ENCODE data around the gene H6PD.

The H6PD gene

DNA sequence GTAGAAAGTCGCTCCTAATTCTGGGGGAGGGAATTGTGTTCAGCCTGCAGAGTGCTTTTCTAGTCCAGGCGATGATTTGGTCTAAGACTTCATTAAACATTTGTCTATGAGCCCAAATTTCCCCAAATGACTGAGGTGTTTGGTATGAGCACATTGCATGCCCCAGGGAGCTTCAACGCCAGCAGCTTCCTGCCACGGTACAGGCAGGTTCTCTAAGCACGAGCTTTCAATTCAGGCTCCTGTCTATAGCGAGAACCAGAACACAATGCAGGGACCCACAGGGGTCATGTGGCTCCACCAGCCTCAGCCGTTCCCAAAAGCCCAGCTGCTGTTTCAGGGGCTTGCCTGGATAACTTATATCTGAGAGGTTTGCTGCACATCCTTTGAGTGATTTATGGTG lies 34.1 kb upstream of the H6PD start:
- peaks cover 6% of the 10 kb centered on the region for H3K4me1 ChIP-seq (ENCODE audit: insufficient read depth, insufficient read length)

DNA sequence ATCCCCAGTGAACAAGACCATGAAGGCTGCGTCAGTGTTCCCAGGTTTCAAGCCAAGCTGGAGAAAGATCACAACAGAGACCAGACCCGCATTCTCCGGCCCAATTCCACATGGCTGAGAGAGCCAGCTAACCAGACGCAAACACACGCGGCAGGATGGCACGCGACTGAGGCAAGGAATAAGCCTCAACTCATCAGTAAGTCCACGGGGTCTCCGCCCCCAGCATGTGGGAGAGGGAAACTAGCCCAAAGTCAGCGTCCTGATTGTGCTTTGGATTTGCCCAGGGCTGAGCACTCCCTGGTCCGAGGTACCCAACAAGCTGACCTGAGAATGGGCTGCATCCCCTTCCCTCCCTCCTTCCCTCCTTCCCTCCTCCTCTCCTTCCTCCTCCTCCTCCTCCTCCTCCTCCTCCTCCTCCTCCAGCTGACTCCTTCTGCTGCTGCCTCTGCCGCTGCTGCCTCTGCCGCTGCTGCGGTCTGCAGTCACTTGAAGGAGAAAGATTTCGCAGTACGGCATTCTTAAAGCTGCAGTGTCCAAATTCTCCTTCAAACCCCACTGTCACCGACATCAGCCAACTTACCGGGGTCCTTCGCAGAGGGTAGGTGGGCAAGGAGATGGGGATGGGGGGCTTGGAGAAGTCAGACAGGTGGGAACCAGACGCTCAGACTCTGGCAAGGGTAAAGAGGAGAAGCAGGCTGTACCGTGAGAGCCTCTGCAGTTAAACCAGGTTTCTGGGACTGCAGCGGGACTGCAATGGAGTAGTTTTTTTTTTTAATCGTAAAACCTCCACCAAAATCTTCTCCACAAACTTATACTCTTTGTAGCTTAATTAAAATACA lies 33.0 kb upstream of the H6PD start:
- Histone ChIP-seq H3K27me3 (ENCODE audit: insufficient read depth, insufficient read length) (peaks cover 81% of the 10 kb centered on the region), H3K9ac (ENCODE audit: insufficient read length, low read depth) (peak overlapping the region; percentile 61), H3K9me3 (ENCODE audit: insufficient read depth, low read length) (no peaks in the 10 kb centered on the region), H3K4me1 (ENCODE audit: insufficient read depth, insufficient read length) (peaks cover 6% of the 10 kb centered on the region), H3K4me3 (ENCODE audit: insufficient read length, low read depth) (peak overlapping the region; percentile 33), H3K36me3 (ENCODE audit: insufficient read depth, insufficient read length, low read length) (no peaks in the 10 kb centered on the region)
- no peak for DNase-seq (ENCODE audit: low read depth, low spot score)
- TF ChIP-seq ZNF274 (IDR thresholded peaks at IDR 0.05; ENCODE audit: low read depth, low read length) = no peak
- no peak for TF ChIP-seq SUZ12 (IDR thresholded peaks at IDR 0.05; ENCODE audit: extremely low read depth, insufficient read depth, insufficient read length)
- TF ChIP-seq YY1 (IDR thresholded peaks at IDR 0.05; ENCODE audit: insufficient read depth, insufficient read length) = no peak

More for the DNA sequence above, 34.1 kb upstream of the H6PD start:
- Histone ChIP-seq H3K4me3 (ENCODE audit: insufficient read length, low read depth) (no peak overlapping the region), H3K9me3 (ENCODE audit: insufficient read depth, low read length) (no peaks in the 10 kb centered on the region), H3K27me3 (ENCODE audit: insufficient read depth, insufficient read length) (peaks cover 82% of the 10 kb centered on the region), H3K36me3 (ENCODE audit: insufficient read depth, insufficient read length, low read length) (no peaks in the 10 kb centered on the region), H3K9ac (ENCODE audit: insufficient read length, low read depth) (no peak overlapping the region)
- TF ChIP-seq ZNF274 (IDR thresholded peaks at IDR 0.05; ENCODE audit: low read depth, low read length) (no peak), SUZ12 (IDR thresholded peaks at IDR 0.05; ENCODE audit: extremely low read depth, insufficient read depth, insufficient read length) (no peak), YY1 (IDR thresholded peaks at IDR 0.05; ENCODE audit: insufficient read depth, insufficient read length) (no peak)
- DNase-seq (ENCODE audit: low read depth, low spot score) = no peak

DNA sequence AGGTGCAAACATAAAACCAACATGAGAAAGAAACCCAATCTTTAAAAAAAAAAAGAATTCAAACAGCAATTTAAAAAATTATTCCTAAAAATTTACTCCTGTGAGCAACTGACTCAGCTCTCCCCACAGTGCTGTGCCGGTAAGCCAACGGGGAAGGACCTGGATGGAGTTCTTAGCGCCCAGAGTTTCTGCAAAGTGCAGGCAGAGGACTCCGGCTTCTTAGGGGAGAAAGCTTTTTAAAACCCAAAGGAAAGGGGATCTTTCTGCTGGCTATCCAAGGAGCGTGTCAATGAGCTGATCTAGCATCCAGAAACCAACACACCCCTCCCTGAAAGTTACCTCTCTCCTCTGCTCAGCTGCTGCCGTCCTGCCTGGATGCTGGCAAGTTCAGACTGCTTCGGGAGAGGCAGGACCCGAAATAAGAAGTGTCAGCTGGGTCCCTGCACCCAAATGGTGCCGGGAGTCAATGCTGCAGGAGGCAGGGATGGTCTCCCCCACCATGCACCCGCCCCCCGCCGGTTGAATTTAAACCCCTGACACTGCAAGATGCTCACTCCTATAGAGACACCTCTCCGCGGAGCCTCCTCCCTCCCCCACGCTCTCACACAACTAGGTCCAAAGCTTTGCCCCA lies 32.2 kb upstream of the H6PD start:
- Histone ChIP-seq H3K9me3 (ENCODE audit: insufficient read depth, low read length) (no peaks in the 10 kb centered on the region), H3K27me3 (ENCODE audit: insufficient read depth, insufficient read length) (peaks cover 74% of the 10 kb centered on the region), H3K4me1 (ENCODE audit: insufficient read depth, insufficient read length) (peaks cover 5% of the 10 kb centered on the region), H3K9ac (ENCODE audit: insufficient read length, low read depth) (no peak overlapping the region), H3K36me3 (ENCODE audit: insufficient read depth, insufficient read length, low read length) (no peaks in the 10 kb centered on the region), H3K4me3 (ENCODE audit: insufficient read length, low read depth) (peak overlapping the region; percentile 21)
- TF ChIP-seq YY1 (IDR thresholded peaks at IDR 0.05; ENCODE audit: insufficient read depth, insufficient read length) = no peak
- no peak for TF ChIP-seq ZNF274 (IDR thresholded peaks at IDR 0.05; ENCODE audit: low read depth, low read length)
- no peak for TF ChIP-seq SUZ12 (IDR thresholded peaks at IDR 0.05; ENCODE audit: extremely low read depth, insufficient read depth, insufficient read length)
- no peak for DNase-seq (ENCODE audit: low read depth, low spot score)

DNA sequence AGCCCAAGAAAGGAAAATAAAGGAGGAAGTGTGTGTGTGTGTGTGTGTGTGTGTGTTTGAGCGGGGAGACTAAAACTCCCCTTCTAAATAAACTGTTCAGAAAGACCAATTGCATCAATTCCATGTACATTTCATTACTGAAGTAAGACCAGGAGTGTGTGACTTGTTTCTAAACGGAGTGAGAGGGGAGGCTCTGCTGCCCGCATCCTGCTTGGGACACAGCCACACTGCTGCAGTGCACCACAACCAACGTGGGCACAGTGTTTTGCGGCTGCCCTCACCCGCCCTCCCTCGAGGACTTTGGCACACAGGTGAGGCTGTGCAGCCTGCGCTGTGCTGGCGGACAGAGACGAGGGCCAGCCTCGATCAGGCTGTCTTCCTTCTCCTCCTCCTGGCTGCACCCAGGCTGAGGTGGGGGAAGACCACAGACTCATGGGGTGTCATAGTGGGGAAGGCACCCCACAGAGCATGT lies 31.0 kb upstream of the H6PD start:
- no peak for DNase-seq (ENCODE audit: low read depth, low spot score)
- H3K9me3 ChIP-seq (ENCODE audit: insufficient read depth, low read length) = no peaks in the 10 kb centered on the region
- H3K36me3 ChIP-seq (ENCODE audit: insufficient read depth, insufficient read length, low read length) = no peaks in the 10 kb centered on the region
- TF ChIP-seq YY1 (IDR thresholded peaks at IDR 0.05; ENCODE audit: insufficient read depth, insufficient read length) (no peak), ZNF274 (IDR thresholded peaks at IDR 0.05; ENCODE audit: low read depth, low read length) (no peak), SUZ12 (IDR thresholded peaks at IDR 0.05; ENCODE audit: extremely low read depth, insufficient read depth, insufficient read length) (no peak)
- no peak overlapping the region for H3K9ac ChIP-seq (ENCODE audit: insufficient read length, low read depth)
- peaks cover 2% of the 10 kb centered on the region for H3K4me1 ChIP-seq (ENCODE audit: insufficient read depth, insufficient read length)
- no peak overlapping the region for H3K4me3 ChIP-seq (ENCODE audit: insufficient read length, low read depth)
- peaks cover 62% of the 10 kb centered on the region for H3K27me3 ChIP-seq (ENCODE audit: insufficient read depth, insufficient read length)

DNA sequence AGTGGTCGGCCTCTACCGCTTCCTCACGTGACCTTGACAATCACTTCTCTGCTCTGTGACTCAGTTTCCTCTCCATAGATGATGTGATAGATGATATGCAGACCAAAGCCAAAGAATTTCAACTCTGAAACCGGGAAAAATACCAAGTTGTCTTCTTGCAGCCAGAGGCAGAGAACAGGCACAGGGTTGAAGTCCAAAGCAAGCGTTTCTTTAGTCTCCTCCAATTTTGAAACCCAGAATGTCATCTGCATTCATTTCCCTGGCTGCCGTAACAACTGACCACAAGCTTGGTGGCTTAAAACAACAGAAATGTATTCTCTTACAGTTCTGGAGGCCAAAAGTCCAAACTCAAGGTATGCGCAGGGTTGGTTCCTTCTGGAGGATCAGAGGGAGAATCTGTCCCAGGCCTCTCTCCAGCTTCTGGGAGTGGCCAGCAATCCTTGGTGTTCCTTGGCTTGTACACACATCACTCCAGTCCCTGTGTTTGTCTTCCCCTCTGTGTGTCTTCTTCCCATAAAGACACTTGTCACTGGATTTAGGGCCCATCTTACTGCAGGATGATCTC lies 30.3 kb upstream of the H6PD start:
- H3K4me3 ChIP-seq (ENCODE audit: insufficient read length, low read depth) = no peak overlapping the region
- TF ChIP-seq YY1 (IDR thresholded peaks at IDR 0.05; ENCODE audit: insufficient read depth, insufficient read length) (no peak), ZNF274 (IDR thresholded peaks at IDR 0.05; ENCODE audit: low read depth, low read length) (no peak), SUZ12 (IDR thresholded peaks at IDR 0.05; ENCODE audit: extremely low read depth, insufficient read depth, insufficient read length) (no peak)
- H3K9me3 ChIP-seq (ENCODE audit: insufficient read depth, low read length) = no peaks in the 10 kb centered on the region
- H3K4me1 ChIP-seq (ENCODE audit: insufficient read depth, insufficient read length) = peaks cover 1% of the 10 kb centered on the region
- no peak overlapping the region for H3K9ac ChIP-seq (ENCODE audit: insufficient read length, low read depth)
- peaks cover 55% of the 10 kb centered on the region for H3K27me3 ChIP-seq (ENCODE audit: insufficient read depth, insufficient read length)
- DNase-seq (ENCODE audit: low read depth, low spot score) = no peak
- H3K36me3 ChIP-seq (ENCODE audit: insufficient read depth, insufficient read length, low read length) = no peaks in the 10 kb centered on the region

DNA sequence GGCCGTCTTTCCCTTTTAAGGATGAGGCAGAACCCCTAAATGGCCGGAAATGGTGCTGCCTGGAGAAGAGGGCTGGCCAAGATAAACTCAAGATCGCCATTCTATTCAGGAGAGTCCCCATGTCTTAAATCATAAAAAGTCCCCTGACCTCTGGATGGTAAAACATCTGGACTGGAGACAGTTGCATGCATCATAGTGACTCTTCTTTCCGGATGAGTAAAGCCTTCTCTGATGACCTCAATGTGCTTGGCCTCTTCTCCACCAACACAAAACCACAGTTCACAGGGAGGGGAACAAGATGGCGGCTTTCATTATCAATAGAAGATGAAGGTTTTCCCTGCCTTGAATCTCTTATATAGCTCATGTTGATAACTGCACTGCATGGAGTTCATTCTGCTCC lies 27.5 kb upstream of the H6PD start:
- H3K9me3 ChIP-seq (ENCODE audit: insufficient read depth, low read length) = no peaks in the 10 kb centered on the region
- H3K36me3 ChIP-seq (ENCODE audit: insufficient read depth, insufficient read length, low read length) = no peaks in the 10 kb centered on the region
- TF ChIP-seq ZNF274 (IDR thresholded peaks at IDR 0.05; ENCODE audit: low read depth, low read length) (no peak), YY1 (IDR thresholded peaks at IDR 0.05; ENCODE audit: insufficient read depth, insufficient read length) (no peak), SUZ12 (IDR thresholded peaks at IDR 0.05; ENCODE audit: extremely low read depth, insufficient read depth, insufficient read length) (no peak)
- H3K9ac ChIP-seq (ENCODE audit: insufficient read length, low read depth) = no peak overlapping the region
- no peaks in the 10 kb centered on the region for H3K4me1 ChIP-seq (ENCODE audit: insufficient read depth, insufficient read length)
- no peak for DNase-seq (ENCODE audit: low read depth, low spot score)
- H3K27me3 ChIP-seq (ENCODE audit: insufficient read depth, insufficient read length) = peaks cover 27% of the 10 kb centered on the region
- no peak overlapping the region for H3K4me3 ChIP-seq (ENCODE audit: insufficient read length, low read depth)

DNA sequence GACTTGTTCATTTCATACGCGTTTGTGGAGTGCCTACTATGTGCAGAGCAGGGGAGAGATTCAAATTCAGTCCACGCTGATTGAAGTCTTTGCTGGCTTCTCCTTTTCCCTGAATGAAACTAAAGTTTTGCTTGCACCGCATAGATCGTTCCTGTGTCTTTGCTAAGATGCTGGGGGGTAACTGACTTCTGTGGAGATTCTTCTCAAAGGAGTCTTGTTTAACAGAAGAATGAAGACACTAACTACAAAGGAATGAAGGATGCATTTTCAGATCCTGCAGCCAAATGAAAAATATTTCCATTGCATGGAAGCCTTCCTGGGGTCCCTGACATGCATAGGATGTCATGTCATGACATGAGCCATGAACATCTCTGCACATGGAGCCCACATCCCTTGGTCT lies 26.9 kb upstream of the H6PD start:
- Histone ChIP-seq H3K4me1 (ENCODE audit: insufficient read depth, insufficient read length) (no peaks in the 10 kb centered on the region), H3K4me3 (ENCODE audit: insufficient read length, low read depth) (no peak overlapping the region), H3K27me3 (ENCODE audit: insufficient read depth, insufficient read length) (peaks cover 21% of the 10 kb centered on the region), H3K36me3 (ENCODE audit: insufficient read depth, insufficient read length, low read length) (no peaks in the 10 kb centered on the region), H3K9ac (ENCODE audit: insufficient read length, low read depth) (no peak overlapping the region), H3K9me3 (ENCODE audit: insufficient read depth, low read length) (no peaks in the 10 kb centered on the region)
- no peak for TF ChIP-seq SUZ12 (IDR thresholded peaks at IDR 0.05; ENCODE audit: extremely low read depth, insufficient read depth, insufficient read length)
- TF ChIP-seq YY1 (IDR thresholded peaks at IDR 0.05; ENCODE audit: insufficient read depth, insufficient read length) = no peak
- TF ChIP-seq ZNF274 (IDR thresholded peaks at IDR 0.05; ENCODE audit: low read depth, low read length) = no peak
- no peak for DNase-seq (ENCODE audit: low read depth, low spot score)
